K562 (cell line): Measurements from ENCODE around the gene ZFPM1. TPM values are rescaled to one million over a fixed set of nuclear protein-coding genes. Genes with fewer than 3 reads are reported as not detected.
A peak's percentile ranks its signal among the peaks of the same experiment; 100 is the strongest.

Experiments
- ATF2 ChIP-seq: sonication (generic); formaldehyde crosslinking; IDR thresholded peaks from 2 replicates; pipeline ENCODE4 v1.8.1; 2022; ENCODE audit warnings: missing genetic modification reagents
- BRD9 ChIP-seq: fragments of 450-650 bp; IDR thresholded peaks from 2 replicates; pipeline ENCODE4 v1.6.1; 2018; ENCODE audit warnings: low read depth; ENCODE audit not compliant: partially characterized antibody
- E2F1 ChIP-seq: sonication (generic); formaldehyde crosslinking; IDR thresholded peaks from 2 replicates; pipeline ENCODE4 v1.8.1; 2023; ENCODE audit warnings: mild to moderate bottlenecking, missing genetic modification reagents, moderate library complexity
- FOXK1 ChIP-seq: sonication (generic); formaldehyde crosslinking; IDR thresholded peaks from 2 replicates; pipeline ENCODE4 v1.8.0; 2022; ENCODE audit warnings: missing genetic modification reagents, mild to moderate bottlenecking, borderline replicate concordance
- KLF6 ChIP-seq: fragments of 250-450 bp; sonication (Bioruptor Pico); IDR thresholded peaks from 2 replicates; pipeline ENCODE4 v1.4.0; 2020; ENCODE audit warnings: mild to moderate bottlenecking, moderate library complexity, borderline replicate concordance
- MTA2 ChIP-seq: fragments of 450-650 bp; IDR thresholded peaks from 2 replicates; pipeline ENCODE4 v1.6.1; 2016; ENCODE audit warnings: low read depth
- POU5F1 ChIP-seq: fragments of 150-350 bp; IDR thresholded peaks from 2 replicates; pipeline ENCODE4 v1.6.1; 2014; ENCODE audit warnings: borderline replicate concordance, low read length, low read depth, mild to moderate bottlenecking; ENCODE audit not compliant: partially characterized antibody
- RBM17 ChIP-seq: fragments of 200-400 bp; formaldehyde crosslinking; IDR thresholded peaks from 2 replicates; pipeline ENCODE4 v1.6.1; 2017; ENCODE audit warnings: low read depth, mild to moderate bottlenecking, low read length, borderline replicate concordance
- SAP30 ChIP-seq: fragments of 200-600 bp; sonication (generic); IDR thresholded peaks from 2 replicates; pipeline ENCODE4 v1.6.1; 2012; ENCODE audit warnings: borderline replicate concordance, low read depth, mild to moderate bottlenecking, moderate library complexity, low read length, control low read depth, inconsistent platforms; ENCODE audit not compliant: insufficient read depth, poor library complexity, severe bottlenecking
- SNRNP70 ChIP-seq: fragments of 200-400 bp; formaldehyde crosslinking; optimal IDR thresholded peaks from 2 replicates; pipeline ENCODE3; 2017; ENCODE audit warnings: low read depth, low read length
- SRF ChIP-seq, 2 experiments: fragments of 250-450, 450-650 bp in 1 of 2; sonication (Bioruptor Pico) in 1 of 2; sonication (generic) in 1 of 2; formaldehyde crosslinking; IDR thresholded peaks; 2 replicates each; pipeline versions ENCODE4 v1.5.0 to v1.5.1; 2020 to 2022; ENCODE audit warnings: mild to moderate bottlenecking in 1 of 2, missing genetic modification reagents in 1 of 2
- TEAD2 ChIP-seq: fragments of 450-650 bp; IDR thresholded peaks from 2 replicates; pipeline ENCODE4 v1.6.1; 2016; ENCODE audit warnings: missing genetic modification characterization, control low read depth, missing compliant biosample characterization
- TRIM25 ChIP-seq: fragments of 450-650 bp; IDR thresholded peaks from 2 replicates; pipeline ENCODE4 v1.7.0; 2016; ENCODE audit warnings: borderline replicate concordance
- ZC3H4 ChIP-seq: sonication (generic); formaldehyde crosslinking; IDR thresholded peaks from 2 replicates; pipeline ENCODE4 v1.9.0; 2021; ENCODE audit warnings: missing genetic modification reagents, borderline replicate concordance
- ZMIZ1 ChIP-seq, 2 experiments: fragments of 150-350 bp in 1 of 2; IDR thresholded peaks; 2 replicates each; pipeline ENCODE4 v1.6.1; 2012 to 2016; ENCODE audit warnings: low read depth in 2 of 2, low read length in 2 of 2, mild to moderate bottlenecking in 1 of 2, moderate library complexity in 1 of 2
- ZNF165 ChIP-seq: fragments of 250-450 bp; sonication (Bioruptor Pico); IDR thresholded peaks from 2 replicates; pipeline ENCODE4 v1.4.0; 2020; ENCODE audit warnings: borderline replicate concordance
- ZNF436 ChIP-seq: fragments of 250-450, 450-650 bp; sonication (Bioruptor Pico); formaldehyde crosslinking; IDR thresholded peaks from 2 replicates; pipeline ENCODE4 v1.7.0; 2020; ENCODE audit warnings: mild to moderate bottlenecking
- ZSCAN29 ChIP-seq: fragments of 450-650 bp; IDR thresholded peaks from 2 replicates; pipeline ENCODE4 v1.6.1; 2017
- polyA plus RNA-seq, 8 experiments: library from polyadenylated mRNA; depleted of rRNA in 4 of 8; stranded (reverse) in 5 of 8; unstranded in 3 of 8; fragments of >200 nt; fragmentation: Nextera tagmentation in 2 of 8; fragmentation: Illumina TruSeq in 1 of 8; extraction: Ambion mirVana in 2 of 8; extraction: Trizol in 1 of 8; gene quantifications; 2 replicates each; pipeline versions ENCODE4 v1.2.1 to v1.2.3, GENCODE V29; 2011 to 2014; ENCODE audit warnings: inconsistent platforms in 1 of 8, missing spikeins in 1 of 8
- total RNA-seq, 7 experiments: library from RNA; depleted of rRNA in 6 of 7; stranded (reverse); fragments of >200 nt in 6 of 7; fragmentation: Illumina TruSeq in 2 of 7; extraction: Trizol in 2 of 7; gene quantifications; 2 replicates each; pipeline versions ENCODE4 v1.2.1 to v1.2.3, GENCODE V29; 2011 to 2021; ENCODE audit warnings: low replicate concordance in 1 of 7

The ZFPM1 gene
- total and polyA plus RNA-seq, 9 of the 15 experiments (the other 6 are each of a cell fraction or from before 2014, with no cell fraction given), result 0.03 to 35.9 (median 1.4) TPM

GRCh38 chr16:88497561-88498462, 44.7 kb downstream of the ZFPM1 start (continued):
- TF ChIP-seq ZMIZ1 (IDR thresholded peaks at IDR 0.05; ENCODE audit: low read depth in 2 of 2, low read length in 2 of 2), result peak in 1 of 2 experiments; percentile 88; a peak in 2 of 4 replicates
- no peak for TF ChIP-seq ZNF165 (CRISPR knock-in tag)
- no peak for TF ChIP-seq FOXK1 (CRISPR knock-in tag)
- peak; percentile 22 for TF ChIP-seq SAP30
- no peak for TF ChIP-seq POU5F1
- TF ChIP-seq ATF2 (CRISPR knock-in tag), result no peak
- TF ChIP-seq RBM17, result no peak
- TF ChIP-seq E2F1 (CRISPR knock-in tag), result no peak
- TF ChIP-seq KLF6, result peak; percentile 7; the same call in 1 of the 2 replicates
- no peak for TF ChIP-seq TRIM25
- TF ChIP-seq ZNF436 (CRISPR knock-in tag), result no peak
- TF ChIP-seq ZSCAN29, result peak; percentile 100
- TF ChIP-seq BRD9, result no peak
- TF ChIP-seq SNRNP70, result no peak
- no peak for TF ChIP-seq TEAD2 (tag)
- peak; percentile 82 for TF ChIP-seq MTA2
- TF ChIP-seq ZC3H4, result no peak
- TF ChIP-seq SRF (CRISPR knock-in tag; IDR thresholded peaks at IDR 0.05), result no peak
